DMS53 treated with DMSO at 0.1 percent for 48 hours (cell line): ENCODE results near the gene MGLL.

ENCODE experiments used
- DNase-seq: peaks from one replicate; lab custom pipeline; 2025; ENCODE audit not compliant: unreplicated experiment; lab: John Stamatoyannopoulos, UW

MGLL gene

DNA sequence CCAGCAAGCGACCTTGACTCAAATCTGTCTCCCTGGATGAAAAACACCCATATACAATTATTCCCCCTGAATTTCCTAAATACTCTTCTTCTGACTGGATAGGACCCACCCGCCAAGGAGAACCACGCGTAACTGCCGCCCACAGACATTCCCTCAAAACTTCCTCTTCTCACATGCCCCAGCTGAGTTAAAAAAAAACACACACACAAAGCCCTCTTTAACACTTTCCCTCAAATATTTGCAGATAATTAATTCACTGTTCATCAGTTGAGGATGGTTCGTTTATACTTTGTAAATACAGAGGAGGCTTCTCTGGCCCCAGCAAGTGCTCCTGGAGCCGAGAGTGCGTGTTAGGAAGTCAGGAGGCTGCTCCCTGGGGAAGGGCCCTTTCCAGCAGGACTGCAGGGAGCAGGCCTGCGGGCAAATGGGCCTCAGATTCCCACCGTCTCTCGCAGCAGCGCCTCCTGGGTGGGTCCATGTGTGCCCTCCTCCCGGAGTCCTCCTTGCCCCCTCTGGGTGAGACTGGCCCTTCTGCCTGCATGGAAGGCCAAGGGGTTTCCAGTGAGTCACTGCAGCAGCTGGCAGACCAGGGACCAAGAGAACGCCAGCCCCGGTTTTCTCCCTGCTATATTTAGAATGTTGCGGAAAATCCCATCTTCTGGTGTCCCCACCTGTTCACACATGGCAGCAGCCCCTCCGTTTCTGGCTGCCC lies 46.8 kb downstream of the MGLL start:
- no peak for DNase-seq

DNA sequence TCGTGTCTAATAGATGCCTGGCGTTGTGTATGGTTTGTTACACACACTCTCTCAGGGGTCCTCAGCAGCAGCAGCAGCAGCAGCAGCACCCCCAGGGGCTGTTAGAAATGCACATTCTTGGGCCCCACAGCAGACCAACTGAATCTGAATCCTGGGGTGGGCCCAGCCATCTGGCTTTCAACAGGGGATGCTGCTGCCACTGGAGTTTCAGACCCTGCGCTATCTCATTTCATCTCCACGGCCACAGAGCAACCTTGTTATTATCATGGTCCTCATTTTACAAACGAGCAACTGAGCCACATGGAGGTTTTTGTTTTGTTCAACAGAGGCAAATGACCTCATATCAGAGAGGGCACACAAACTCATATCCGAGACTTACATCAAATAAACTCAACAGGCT lies 47.7 kb downstream of the MGLL start:
- no peak for DNase-seq

DNA sequence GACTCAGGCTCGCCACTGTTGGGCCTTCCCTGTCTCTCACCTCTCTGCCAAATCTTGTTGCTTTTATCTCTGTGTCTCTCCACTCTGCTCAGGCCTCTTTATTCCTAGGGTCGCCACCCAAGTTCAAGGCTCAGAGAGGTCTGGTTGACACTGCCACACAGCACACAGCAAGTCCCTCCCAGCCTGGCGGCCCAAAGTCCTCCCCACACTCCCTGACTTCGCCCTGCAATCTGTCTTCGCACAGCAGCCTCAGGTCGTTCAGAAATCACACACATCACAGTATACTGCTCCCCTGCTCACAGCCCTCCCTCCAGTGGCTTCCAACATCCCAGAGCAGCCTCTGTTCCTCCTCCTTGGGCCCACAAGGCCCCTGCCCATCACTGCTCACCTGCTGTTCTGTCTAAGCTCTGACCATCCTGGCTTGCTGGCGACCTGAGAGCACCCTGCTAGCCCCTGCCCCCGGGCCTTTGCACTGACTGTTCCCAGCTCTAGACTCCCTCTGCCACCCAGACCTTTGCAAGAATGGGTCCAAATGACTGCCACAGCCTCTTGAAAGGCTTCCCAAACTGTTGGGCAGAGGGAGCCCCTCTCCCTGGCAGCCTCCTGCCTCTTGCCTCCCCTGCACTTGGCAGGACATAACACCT lies 48.4 kb downstream of the MGLL start:
- DNase-seq = no peak

DNA sequence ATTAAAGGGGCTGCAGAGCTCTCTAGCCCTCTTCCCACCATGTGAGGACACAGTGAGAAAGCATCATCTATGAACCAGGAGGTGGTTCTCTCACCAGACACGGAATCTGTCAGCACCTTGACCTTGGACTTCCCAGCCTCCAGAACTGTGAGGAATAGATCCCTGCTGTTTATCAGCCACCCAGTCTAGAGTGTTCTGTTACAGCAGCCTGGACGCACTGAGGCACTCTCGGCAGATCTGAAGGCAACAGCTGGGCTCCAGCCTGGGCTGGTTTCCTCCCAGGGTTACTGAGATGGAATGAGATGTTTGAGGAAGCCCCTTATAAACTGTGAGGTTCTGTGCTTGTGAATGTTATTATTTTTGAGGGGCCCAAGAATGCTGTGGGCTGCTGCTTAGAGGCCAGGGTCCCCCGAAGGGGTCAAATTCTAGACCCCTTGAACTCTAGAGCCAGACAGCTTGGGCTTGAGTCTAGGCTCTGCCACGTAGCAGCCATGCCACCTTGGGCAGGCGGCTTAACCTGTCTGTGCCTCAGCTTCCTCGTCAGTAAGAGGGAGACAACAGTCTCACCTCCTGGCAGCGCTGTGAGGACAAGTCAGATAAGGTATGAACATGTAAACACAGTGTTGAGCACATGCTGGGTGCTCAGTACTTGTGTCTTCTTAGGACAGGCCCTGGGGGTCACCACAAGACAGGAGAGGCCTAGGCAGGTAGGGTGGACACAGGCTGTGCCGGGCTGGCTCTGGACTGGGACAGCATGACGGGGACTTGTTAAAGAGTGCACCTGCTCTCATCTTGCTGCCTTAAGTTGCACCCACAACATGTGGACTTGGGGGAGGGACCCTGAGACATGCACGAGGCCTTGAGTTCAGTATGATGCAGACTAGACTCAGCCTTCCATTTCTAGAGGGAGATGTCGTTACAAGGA lies 49.2 kb downstream of the MGLL start:
- DNase-seq = no peak

DNA sequence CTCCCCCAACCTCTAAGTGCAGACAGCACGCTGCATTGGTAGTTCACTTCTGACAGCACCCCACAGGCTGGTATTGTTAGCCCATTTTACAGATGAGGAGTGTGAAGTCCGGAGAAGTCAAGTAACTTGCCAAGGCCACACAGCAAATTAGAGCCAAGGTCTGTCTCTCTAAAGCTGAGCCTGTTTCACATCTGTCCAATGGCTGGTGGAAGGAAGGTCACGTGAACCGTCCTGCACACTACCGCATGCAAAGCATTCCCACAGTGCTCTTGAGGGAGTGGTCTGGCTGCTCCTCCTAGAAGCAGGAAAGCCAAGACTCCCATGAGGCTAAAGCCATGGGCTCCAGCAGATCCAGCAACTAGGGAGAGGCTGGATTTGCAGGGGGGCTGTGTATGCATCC lies 50.0 kb downstream of the MGLL start:
- no peak for DNase-seq

DNA sequence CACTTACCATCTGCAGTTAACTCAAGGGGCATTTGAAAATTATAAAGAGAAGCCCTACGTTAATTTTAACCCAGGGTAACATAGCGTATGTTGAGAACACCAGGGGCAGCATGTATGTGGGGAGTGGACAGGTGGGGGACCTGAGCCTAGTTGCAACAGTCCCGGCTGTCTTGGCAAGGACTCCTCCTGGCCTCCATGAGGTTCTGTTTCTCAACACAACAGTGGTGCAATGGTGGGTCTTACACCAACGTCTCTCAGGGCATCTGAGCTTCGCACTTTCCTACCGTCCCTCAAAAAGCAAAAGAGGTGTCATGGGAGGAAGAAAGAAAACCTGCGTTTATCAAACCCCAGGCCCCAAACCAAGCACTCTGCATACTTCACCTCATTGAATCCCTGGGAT lies 50.6 kb downstream of the MGLL start:
- no peak for DNase-seq

DNA sequence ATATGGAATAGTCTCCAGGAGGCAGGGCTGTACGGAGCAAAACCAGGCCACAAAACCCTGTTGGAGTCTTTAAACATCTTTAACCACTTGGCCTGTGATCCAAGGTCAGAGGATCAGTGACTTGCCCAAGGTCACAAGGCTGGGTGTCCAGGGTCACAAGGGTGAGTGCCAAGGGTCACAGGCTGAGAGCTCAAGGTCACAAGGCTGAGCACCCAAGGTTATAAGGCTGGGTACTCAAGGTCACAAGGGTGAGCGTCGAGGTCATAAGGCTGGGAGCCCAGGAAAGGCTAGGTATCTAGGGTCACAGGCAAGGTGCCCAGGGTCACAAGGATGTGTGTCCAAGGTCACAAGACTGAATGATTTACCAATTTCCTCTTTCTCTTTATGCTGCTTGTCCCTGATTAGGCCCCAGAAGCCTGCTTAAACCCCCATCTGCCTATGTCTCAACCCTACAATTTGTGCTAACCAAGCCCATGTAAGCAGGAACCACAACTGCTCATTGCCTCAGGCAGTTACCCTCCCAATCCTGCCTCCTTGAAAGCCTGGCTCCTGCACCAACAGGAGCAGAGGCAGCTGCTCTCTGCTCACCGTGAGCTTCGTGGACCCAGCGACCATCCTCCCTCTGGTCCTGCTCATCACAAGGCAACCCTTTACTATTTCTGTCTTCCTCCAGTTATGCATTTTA lies 51.5 kb downstream of the MGLL start:
- DNase-seq = no peak

DNA sequence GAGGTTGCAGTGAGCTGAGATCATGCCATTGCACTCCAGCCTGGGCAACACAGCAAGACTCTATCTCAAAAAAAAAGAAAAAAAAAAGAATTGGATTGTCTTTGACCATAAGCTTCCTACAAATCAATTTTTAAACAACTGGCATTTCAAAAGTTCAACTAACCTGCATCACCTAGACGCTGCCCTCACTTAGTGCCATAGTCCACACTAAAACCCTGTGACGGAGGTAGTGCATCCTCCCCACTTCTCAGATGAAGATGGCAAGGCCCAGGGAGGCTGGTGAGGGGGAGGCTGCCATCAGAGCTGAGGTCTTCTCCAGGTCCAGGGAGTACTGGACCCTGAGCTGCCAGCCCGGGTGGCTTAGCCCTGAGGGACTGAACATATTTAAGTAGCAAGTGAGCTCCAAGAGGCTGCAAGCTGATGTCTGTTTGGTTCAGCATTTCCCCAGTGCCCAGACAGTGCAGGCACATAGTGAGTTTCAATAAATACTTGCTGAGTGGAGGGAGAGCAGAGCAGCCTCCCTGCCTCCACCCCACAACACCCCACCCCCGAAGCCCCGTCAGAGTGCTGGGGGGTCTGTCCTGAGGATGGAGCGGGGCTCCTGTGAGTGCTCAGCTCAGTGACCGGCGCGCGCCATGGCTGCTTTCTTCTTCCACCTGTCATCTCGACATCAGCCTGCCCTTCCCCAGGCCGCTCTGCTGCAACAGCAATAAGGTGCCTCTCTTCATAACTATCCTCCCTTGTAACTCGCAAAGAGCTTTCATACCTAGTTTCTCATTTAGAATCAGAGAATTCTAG lies 52.8 kb downstream of the MGLL start:
- no peak for DNase-seq

DNA sequence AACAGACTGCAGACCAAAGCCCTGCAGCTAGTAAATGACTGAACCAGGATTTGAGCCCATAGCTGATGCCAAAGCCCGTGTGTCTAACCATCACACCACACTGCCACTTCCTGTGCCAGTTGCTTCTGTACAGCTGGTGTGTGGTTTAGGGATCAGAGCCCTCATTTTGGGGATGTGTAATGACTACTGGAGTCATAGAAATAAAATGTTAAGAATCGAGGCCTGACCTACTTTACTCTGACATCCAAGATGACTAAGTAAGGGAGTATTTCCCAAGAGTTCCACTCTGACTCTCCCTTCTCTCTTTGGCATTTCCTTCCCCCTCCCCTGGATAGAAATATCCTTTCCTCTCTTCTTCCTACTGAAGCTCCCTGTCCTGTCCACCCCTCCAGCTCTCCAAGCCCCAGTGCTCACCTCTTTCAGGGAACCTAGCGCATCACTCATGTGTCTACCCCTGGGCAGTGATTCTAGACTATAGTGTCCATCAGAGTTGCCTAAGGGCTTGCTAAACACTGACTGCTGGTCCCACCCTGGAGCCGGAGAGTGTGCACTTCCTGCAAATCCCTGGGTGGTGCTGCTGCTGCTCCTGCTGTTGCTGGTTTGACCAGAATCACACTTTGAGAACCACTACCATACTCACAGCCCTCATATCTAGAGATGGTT lies 53.8 kb downstream of the MGLL start:
- no peak for DNase-seq

DNA sequence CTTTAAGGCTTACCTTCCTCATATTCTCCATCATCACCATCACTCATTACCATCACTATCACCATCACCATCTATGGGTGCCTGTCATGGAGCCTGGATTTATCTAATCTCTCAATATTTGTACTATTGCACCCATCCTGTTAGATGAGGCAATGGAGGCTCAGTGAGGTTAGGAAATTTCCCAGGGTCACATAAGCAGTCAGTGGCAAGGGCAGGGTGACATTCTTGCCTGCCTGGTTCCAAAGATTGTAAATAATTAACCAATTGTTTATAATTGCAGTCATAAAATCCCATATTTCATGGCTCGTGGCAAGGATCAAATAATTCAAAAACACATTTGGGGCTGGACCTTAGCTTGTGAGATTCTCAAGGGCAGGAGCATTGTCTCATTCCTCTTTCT lies 55.2 kb downstream of the MGLL start:
- DNase-seq = no peak

DNA sequence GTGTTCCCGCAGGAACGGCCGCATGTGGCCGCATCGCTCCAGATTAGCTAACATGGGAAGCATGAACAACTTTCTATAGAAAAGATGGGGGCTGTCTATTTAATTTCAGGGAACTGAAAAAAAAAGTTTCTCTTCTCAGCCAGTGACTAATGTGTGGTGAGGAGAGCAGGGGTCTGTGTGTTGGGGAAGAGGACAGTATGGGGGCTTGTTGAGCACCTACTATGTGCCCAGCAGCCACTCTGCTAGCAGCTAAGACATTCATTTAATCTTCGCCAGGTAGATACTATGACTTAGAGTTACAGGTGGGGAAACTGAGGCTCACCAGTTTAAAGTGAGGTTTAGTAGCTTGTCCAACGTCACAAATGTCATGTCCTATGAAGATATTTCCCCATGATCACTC lies 56.6 kb downstream of the MGLL start:
- DNase-seq = no peak

DNA sequence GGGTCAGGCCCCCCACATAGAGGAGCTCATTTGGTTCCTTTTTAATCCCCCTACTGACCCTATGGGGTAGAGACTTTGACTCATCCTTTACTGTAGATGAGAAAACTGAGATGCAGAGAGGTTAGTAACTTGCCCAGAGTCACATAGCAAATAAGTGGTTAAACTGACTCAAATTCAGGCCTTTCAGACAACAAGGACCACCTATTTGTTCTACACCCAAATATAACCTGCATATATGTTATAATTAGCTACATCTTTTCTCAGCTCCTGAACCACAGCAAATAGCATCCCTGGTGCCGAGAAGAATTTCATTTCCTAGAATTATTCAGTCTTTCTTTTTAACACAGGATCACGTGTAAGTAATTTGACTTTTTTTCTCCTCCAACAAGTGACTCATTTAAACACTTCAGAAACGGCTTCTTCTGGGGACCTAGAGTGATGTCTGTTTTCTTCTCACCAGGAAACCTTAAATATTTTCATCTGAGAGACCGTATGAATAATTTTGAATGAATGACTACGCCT lies 57.4 kb downstream of the MGLL start:
- DNase-seq = no peak

DNA sequence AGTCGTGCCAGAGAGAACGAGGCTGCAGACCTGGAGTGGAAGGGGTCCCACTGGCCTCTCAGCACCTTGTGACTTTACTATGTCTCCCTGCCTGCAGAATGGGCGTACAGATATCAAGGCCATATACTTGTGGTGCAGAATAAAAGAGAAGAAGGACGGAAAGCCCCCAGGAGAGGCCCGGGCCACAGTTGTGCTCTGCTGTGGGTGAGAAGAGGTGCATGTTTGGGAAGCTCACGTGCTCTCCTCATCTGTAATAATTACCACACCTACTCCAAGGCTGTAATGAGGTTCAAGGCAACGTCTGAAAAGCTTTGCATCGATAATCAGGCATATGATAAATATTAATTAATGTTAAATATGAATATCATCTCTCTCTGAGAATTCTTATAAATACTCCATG lies 58.0 kb downstream of the MGLL start:
- DNase-seq = no peak

DNA sequence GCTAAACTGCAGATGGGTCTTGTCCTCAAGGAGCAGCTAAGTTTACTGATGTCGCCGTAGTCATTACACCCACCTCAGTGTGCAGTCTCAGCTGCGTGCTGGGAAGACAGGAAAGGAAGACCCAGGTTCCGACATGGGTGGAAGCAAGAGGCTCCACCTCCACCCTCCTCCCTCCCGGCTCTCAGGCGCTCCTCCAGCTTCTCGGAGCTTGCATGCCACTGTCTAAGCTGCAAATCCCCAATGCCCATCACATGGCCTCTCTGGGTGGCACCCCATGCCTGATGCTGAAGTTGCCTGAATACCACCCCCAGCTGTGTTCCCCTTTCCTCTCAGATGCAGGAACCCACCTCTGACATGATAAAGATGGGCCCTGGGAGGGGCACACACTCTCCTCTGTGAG lies 58.5 kb downstream of the MGLL start:
- no peak for DNase-seq

DNA sequence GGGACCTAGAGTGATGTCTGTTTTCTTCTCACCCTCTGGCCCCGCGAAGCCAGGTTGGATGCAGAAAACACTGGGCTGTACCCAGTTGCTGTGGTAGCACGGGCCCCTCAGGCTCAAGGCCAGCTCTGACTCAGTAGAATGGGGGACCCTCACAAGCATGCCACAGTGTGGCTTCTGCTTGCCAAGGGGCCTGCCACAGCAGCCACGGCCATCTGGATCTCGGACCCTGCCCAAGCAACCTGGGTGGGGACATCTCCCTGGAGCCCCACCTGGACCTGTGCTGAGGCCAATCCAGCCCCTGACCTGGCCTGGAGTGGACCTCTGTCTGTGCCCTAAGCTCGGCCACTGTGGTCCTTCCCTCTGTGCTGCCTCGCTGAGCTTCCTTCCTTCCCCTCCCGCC lies 59.0 kb downstream of the MGLL start:
- DNase-seq = no peak

DNA sequence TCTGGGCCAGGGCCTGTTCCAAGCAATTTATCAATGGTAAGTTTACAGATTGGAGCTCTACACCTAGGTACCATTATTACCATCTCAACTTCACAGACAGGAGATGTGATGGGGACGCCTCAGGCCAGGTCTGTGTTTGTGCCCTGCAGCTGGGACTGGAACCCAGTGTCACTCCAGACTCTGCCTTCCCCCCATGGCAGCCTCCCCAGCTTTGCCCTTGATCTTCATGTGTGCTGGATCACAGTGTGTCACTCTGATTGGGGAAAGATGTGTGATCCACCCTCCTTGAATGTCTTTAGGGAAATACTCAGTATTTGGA lies 59.6 kb downstream of the MGLL start:
- DNase-seq = no peak

DNA sequence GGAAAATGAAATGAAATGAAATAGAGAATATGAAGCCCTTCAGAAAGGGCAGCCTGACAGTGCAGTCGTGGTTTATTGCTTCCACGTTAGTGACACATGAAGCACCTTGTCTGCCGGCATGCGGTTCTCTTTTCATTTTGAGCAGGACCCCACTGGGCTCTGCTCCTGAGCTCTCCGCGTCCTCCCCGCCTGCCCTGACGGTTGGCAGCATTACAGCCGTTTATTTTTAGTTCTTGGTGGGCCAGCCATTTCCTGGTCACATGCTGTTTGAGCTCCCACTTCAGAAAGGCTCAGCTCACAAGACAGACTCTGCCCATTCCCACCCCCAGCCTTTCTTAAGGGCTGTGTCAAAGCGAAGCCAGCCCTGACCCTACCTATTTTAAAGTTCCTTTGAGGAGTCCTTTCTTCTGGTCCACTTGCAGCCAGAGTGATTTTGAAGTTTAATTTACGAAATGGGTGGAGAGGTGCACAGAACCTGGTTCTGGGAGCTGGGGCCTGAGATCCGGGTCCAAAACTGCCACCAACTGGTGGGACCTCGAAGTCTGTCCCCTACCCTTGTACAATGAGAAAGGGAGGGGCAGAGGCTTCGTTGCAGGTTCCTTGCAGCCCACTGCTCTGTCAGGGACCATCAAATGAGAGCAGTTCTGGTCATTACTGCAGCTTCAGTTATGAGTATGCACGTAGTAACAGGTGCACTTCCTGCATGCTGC lies 60.1 kb downstream of the MGLL start:
- no peak for DNase-seq

DNA sequence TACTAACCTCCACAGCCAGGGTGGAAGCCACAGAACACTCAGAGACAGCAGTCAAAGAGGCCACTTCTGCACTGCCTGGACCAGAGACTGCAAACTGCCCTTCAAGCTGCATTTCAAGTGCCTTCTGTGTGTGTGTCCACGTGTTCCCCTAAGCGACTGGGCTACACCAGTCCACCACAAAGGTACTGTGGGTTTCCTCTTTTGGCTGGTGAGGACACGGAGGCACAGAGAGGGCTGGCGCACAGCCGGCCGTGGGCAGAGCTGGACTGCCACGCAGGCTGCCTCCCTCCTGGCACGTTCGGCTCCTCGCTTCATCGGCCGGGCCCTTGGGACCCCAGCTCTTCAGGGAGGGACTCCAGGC lies 60.9 kb downstream of the MGLL start:
- no peak for DNase-seq

DNA sequence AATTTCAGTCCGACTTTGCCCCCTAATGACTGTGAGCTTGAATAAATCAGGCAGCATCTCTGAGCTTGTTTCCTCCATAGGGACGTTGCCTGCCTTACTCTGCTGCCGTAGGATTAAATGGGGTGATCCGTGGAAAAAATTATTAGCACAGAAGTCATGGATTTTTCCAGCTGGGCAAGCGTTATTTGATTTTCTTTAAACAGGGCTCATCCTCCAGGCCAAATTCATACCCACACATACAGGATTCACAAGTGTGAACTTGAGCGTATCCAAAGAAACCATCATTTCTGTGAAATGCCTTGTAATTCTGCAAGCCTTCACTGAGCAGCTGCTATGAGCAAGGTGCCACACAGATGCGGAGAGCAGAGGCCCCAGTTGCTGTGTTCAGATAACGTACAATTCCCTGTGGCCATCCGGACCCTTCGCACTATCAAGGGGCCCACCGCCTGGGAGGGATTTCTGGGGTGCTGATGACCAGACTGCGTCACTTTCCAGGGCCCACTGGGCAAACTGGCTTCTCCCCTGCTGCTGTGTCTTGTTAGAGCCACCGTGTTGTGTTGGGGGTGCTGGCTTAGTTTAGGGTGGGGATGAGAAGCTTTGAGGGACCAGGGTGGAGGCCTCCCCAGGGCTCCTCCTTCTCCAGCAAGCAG lies 61.4 kb downstream of the MGLL start:
- no peak for DNase-seq
